Neuronal stem cell (in vitro differentiated cells): ENCODE data around the gene RHD.

ENCODE experiments used
- DNase-seq: peaks from one replicate; pipeline ENCODE4 v3.0.0-alpha.2; 2013; ENCODE audit warnings: low spot score
- H2AFZ ChIP-seq: one replicate; pipeline ENCODE4 v1.6.1; 2013; ENCODE audit warnings: mild to moderate bottlenecking, low read length, inconsistent platforms
- H2AK5ac ChIP-seq: 2 replicates; pipeline ENCODE4 v1.6.1; 2013; ENCODE audit warnings: low read depth, mild to moderate bottlenecking, inconsistent platforms, low read length, moderate library complexity, mixed read lengths
- H2BK120ac ChIP-seq: 2 replicates; pipeline ENCODE4 v1.6.1; 2013; ENCODE audit warnings: low read depth, mild to moderate bottlenecking, inconsistent platforms, low read length, moderate library complexity, mixed read lengths
- H2BK12ac ChIP-seq: one replicate; pipeline ENCODE4 v1.6.1; 2013; ENCODE audit warnings: low read length, inconsistent platforms
- H2BK15ac ChIP-seq: 2 replicates; pipeline ENCODE4 v1.6.1; 2013; ENCODE audit warnings: mild to moderate bottlenecking, low read length, inconsistent platforms, mixed read lengths
- H2BK5ac ChIP-seq: one replicate; pipeline ENCODE4 v1.6.1; 2013; ENCODE audit warnings: inconsistent platforms, mild to moderate bottlenecking, low read length, moderate library complexity
- H3K14ac ChIP-seq: one replicate; pipeline ENCODE4 v1.6.1; 2013; ENCODE audit warnings: low read length, inconsistent platforms
- H3K18ac ChIP-seq: 2 replicates; pipeline ENCODE4 v1.6.1; 2013; ENCODE audit warnings: low read length, inconsistent platforms
- H3K23ac ChIP-seq: 2 replicates; pipeline ENCODE4 v1.6.1; 2013; ENCODE audit warnings: low read depth, mild to moderate bottlenecking, mixed read lengths, low read length, inconsistent platforms; ENCODE audit not compliant: poor library complexity
- H3K27ac ChIP-seq: replicated peaks from 3 replicates; pipeline ENCODE4 v1.5.1; 2013; ENCODE audit warnings: low read length, inconsistent platforms
- H3K27me3 ChIP-seq, 3 experiments: 2 replicates each; pipeline ENCODE4 v1.6.1; 2013; ENCODE audit warnings: low read length in 3 of 3, mild to moderate bottlenecking in 2 of 3, inconsistent platforms in 1 of 3, low read depth in 1 of 3, mixed read lengths in 1 of 3, moderate library complexity in 1 of 3; ENCODE audit not compliant: control insufficient read depth in 3 of 3, insufficient read depth in 3 of 3
- H3K36me3 ChIP-seq, 2 donors: replicated peaks in 1 of 2; 2 replicates each; pipeline ENCODE4 v1.6.1; 2013; ENCODE audit warnings: low read length in 2 of 2; ENCODE audit not compliant: control insufficient read depth in 2 of 2, insufficient read depth in 2 of 2
- H3K4ac ChIP-seq: 2 replicates; pipeline ENCODE4 v1.6.1; 2013; ENCODE audit warnings: inconsistent platforms, mild to moderate bottlenecking, low read length, moderate library complexity
- H3K4me1 ChIP-seq, 2 donors: 1 replicate in 1 of 2; 2 replicates in 1 of 2; pipeline ENCODE4 v1.6.1; 2013; ENCODE audit warnings: low read length in 2 of 2, low read depth in 1 of 2; ENCODE audit not compliant: control insufficient read depth in 2 of 2, insufficient read depth in 1 of 2
- H3K4me2 ChIP-seq: one replicate; pipeline ENCODE4 v1.6.1; 2013; ENCODE audit warnings: mild to moderate bottlenecking, low read length, inconsistent platforms; ENCODE audit not compliant: insufficient read depth, poor library complexity, severe bottlenecking
- H3K4me3 ChIP-seq, 2 donors: 2 replicates each; pipeline ENCODE4 v1.5.1; 2013; ENCODE audit warnings: low read length in 2 of 2, mild to moderate bottlenecking in 2 of 2, inconsistent platforms in 1 of 2, moderate library complexity in 1 of 2
- H3K79me1 ChIP-seq: one replicate; pipeline ENCODE4 v1.6.1; 2013; ENCODE audit warnings: low read depth, mild to moderate bottlenecking, inconsistent platforms, low read length, moderate library complexity
- H3K9ac ChIP-seq: one replicate; pipeline ENCODE4 v1.6.1; 2013; ENCODE audit warnings: mild to moderate bottlenecking, low read depth, low read length, inconsistent platforms; ENCODE audit not compliant: poor library complexity
- H3K9me3 ChIP-seq, 2 donors: replicated peaks in 1 of 2; 2 replicates each; pipeline versions ENCODE3 to v1.6.1; 2013; ENCODE audit warnings: low read length in 2 of 2, mild to moderate bottlenecking in 2 of 2, inconsistent platforms in 1 of 2, low read depth in 1 of 2, mixed read lengths in 1 of 2, moderate library complexity in 1 of 2; ENCODE audit not compliant: control insufficient read depth in 2 of 2, insufficient read depth in 1 of 2
- H4K8ac ChIP-seq: one replicate; pipeline ENCODE4 v1.6.1; 2013; ENCODE audit warnings: low read depth, mild to moderate bottlenecking, inconsistent platforms, low read length, moderate library complexity
- H4K91ac ChIP-seq: one replicate; pipeline ENCODE4 v1.6.1; 2013; ENCODE audit warnings: low read length, low read depth, mild to moderate bottlenecking, inconsistent platforms; ENCODE audit not compliant: poor library complexity
- WGBS, 2 donors: extraction: QIAGEN DNeasy Blood & Tissue Kit; methylation state at CpG; one replicate each; pipeline ENCODE4 v1.1.7; 2013; ENCODE audit warnings: missing lambda C conversion rate in 2 of 2, mixed read lengths in 1 of 2; ENCODE audit not compliant: insufficient read length in 2 of 2, insufficient replicate concordance in 1 of 2; ENCODE audit errors: extremely low coverage in 2 of 2; 5-methylcytosine and 5-hydroxymethylcytosine counted together

RHD gene

GRCh38 chr1:25253911-25254310, 18.4 kb upstream of the RHD start:
- no peak overlapping the region for H2AFZ ChIP-seq
- H3K9ac ChIP-seq: no peak overlapping the region
- no peaks in the 10 kb centered on the region for H3K79me1 ChIP-seq
- no CpG with 5 or more reads among the region's 2 CpGs for WGBS, 2 donors
- no peak overlapping the region for H3K18ac ChIP-seq
- no peak overlapping the region for H2AK5ac ChIP-seq
- H3K4me3 ChIP-seq: no peak overlapping the region
- no peak overlapping the region for H2BK5ac ChIP-seq
- no peaks in the 10 kb centered on the region for H3K9me3 ChIP-seq
- no peak overlapping the region for H3K27ac ChIP-seq
- H4K8ac ChIP-seq: no peak overlapping the region
- no peak overlapping the region for H2BK120ac ChIP-seq
- no peak overlapping the region for H2BK12ac ChIP-seq
- no peak overlapping the region for H2BK15ac ChIP-seq
- no peak for DNase-seq
- H3K4ac ChIP-seq: no peak overlapping the region
- H3K27me3 ChIP-seq: no peaks in the 10 kb centered on the region
- no peak overlapping the region for H4K91ac ChIP-seq
- no peaks in the 10 kb centered on the region for H3K36me3 ChIP-seq
- no peak overlapping the region for H3K14ac ChIP-seq
- H3K4me1 ChIP-seq: no peaks in the 10 kb centered on the region
- no peak overlapping the region for H3K23ac ChIP-seq
- no peak overlapping the region for H3K4me2 ChIP-seq

DNA sequence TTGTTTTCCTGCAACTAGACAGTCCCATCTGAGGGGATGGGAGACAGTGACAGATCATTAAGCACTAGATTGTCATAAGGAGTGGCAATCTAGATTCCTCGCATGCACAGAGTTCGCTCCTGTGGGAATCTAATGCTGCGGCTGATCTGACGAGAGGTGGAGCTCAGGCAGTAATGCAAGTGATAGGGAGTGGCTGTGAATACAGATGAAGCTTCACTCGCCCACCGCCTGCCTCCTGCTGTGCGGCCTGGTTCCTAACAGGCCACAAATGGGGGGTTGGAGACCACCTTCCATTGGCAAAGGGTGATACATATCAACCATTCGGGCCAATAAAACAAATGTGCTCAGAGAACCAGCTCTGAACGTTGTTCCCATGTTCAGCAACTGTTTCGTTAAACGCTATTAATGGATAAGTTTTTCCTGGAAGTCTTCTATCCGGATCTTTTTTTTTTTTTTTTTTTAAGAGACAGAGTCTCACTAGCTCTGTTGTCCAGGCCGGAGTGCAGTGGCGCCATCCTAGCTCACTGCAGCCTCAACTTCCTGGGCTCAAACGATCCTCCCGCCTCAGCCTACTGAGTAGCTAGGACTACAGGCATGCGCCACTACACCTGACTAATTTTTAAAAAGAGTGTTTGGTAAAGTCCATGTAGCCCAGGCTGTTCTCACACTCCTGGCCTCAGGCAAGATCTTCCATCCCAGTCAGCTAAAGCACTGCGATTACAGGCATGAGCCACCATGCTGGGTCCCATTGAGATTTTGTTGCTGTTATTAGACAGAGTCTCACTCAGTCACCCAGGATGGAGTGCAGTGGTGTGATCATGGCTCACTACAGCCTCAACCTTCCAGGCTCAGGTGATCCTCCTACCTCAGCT, 16.4 kb upstream of the RHD start:
- Histone ChIP-seq H3K4me3 (no peak overlapping the region), H3K14ac (no peak overlapping the region), H2BK5ac (no peak overlapping the region), H4K91ac (no peak overlapping the region), H2BK15ac (no peak overlapping the region), H3K4me1 (no peaks in the 10 kb centered on the region), H3K36me3 (no peaks in the 10 kb centered on the region), H3K9me3 (no peaks in the 10 kb centered on the region), H2BK120ac (no peak overlapping the region), H3K9ac (no peak overlapping the region), H3K23ac (no peak overlapping the region), H3K4ac (no peak overlapping the region), H2AFZ (no peak overlapping the region), H3K79me1 (no peaks in the 10 kb centered on the region), H3K18ac (no peak overlapping the region), H2BK12ac (no peak overlapping the region), H3K4me2 (no peak overlapping the region), H4K8ac (no peak overlapping the region), H2AK5ac (no peak overlapping the region), H3K27ac (no peak overlapping the region), H3K27me3 (no peaks in the 10 kb centered on the region)
- no CpG with 5 or more reads among the region's 18 CpGs for WGBS, 2 donors
- DNase-seq: no peak

DNA sequence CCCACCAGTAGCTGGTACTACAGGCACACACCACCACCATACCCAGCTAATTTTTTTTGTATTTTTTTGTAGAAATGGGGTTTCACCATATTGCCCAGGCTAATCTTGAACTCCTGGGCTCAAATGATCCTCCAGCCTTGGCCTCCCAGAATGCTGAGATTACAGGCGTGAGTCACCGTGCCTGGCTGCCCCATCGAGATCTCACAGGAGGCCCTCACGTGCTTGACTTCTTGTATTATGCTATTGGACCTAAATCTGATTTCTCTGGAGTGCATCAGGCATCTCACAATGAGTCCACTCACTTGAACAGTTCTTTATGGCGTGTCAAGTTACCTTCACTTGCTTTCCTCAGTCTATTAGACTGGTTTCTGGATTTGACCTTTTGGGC, 15.7 kb upstream of the RHD start:
- no peak overlapping the region for H2BK120ac ChIP-seq
- no peak overlapping the region for H3K4me3 ChIP-seq
- H3K4me2 ChIP-seq: no peak overlapping the region
- H2BK12ac ChIP-seq: no peak overlapping the region
- H2BK5ac ChIP-seq: no peak overlapping the region
- peak overlapping the region; percentile 46 for H3K9ac ChIP-seq
- no peak overlapping the region for H3K14ac ChIP-seq
- no peak overlapping the region for H3K23ac ChIP-seq
- H4K91ac ChIP-seq: no peak overlapping the region
- no peaks in the 10 kb centered on the region for H3K27me3 ChIP-seq
- no peak overlapping the region for H2BK15ac ChIP-seq
- no peak for DNase-seq
- no peaks in the 10 kb centered on the region for H3K9me3 ChIP-seq
- no peak overlapping the region for H2AFZ ChIP-seq
- no peaks in the 10 kb centered on the region for H3K4me1 ChIP-seq
- H3K18ac ChIP-seq: no peak overlapping the region
- no peak overlapping the region for H3K27ac ChIP-seq
- no CpG with 5 or more reads among the region's 5 CpGs for WGBS, 2 donors
- H4K8ac ChIP-seq: no peak overlapping the region
- no peaks in the 10 kb centered on the region for H3K36me3 ChIP-seq
- no peaks in the 10 kb centered on the region for H3K79me1 ChIP-seq
- H3K4ac ChIP-seq: no peak overlapping the region
- no peak overlapping the region for H2AK5ac ChIP-seq

GRCh38 chr1:25257196-25257595, 15.1 kb upstream of the RHD start:
- Histone ChIP-seq H3K4me1 (no peaks in the 10 kb centered on the region), H3K23ac (no peak overlapping the region), H3K4me2 (no peak overlapping the region), H3K18ac (no peak overlapping the region), H3K9ac (no peak overlapping the region), H3K4ac (no peak overlapping the region), H3K14ac (no peak overlapping the region), H2BK5ac (no peak overlapping the region), H3K27me3 (no peaks in the 10 kb centered on the region), H2BK120ac (no peak overlapping the region), H3K9me3 (no peaks in the 10 kb centered on the region), H3K36me3 (no peaks in the 10 kb centered on the region), H4K8ac (no peak overlapping the region), H2AFZ (no peak overlapping the region), H3K4me3 (no peak overlapping the region), H3K79me1 (no peaks in the 10 kb centered on the region), H2BK15ac (no peak overlapping the region), H2BK12ac (no peak overlapping the region), H2AK5ac (no peak overlapping the region), H3K27ac (no peak overlapping the region), H4K91ac (no peak overlapping the region)
- DNase-seq: no peak
- WGBS, 2 donors: no CpG with 5 or more reads among the region's 1 CpG
